ENCODE measurements around the gene USF2. TPM values are rescaled to one million over a fixed set of nuclear protein-coding genes. Genes with fewer than 3 reads are reported as not detected.

Gene USF2
- total and polyA plus RNA-seq, 2 donors (not counting 1 experiment from before 2014, with no cell fraction given), result 53.8 to 74.9 TPM

- TF ChIP-seq EZH2 (IDR thresholded peaks at IDR 0.05; ENCODE audit: low read length, missing control alignments) (no peak), CTCF (conservative IDR thresholded peaks at IDR 0.05 in 1 of 2, IDR thresholded peaks at IDR 0.05 in 1 of 2; ENCODE audit: low read depth in 1 of 2, low read length in 2 of 2) (no peak)
- H3K36me3 ChIP-seq (ENCODE audit: control insufficient read depth, insufficient read depth, low read length), result no peaks in the 10 kb centered on the region
- no peaks in the 10 kb centered on the region for H3K27me3 ChIP-seq (ENCODE audit: control insufficient read depth, insufficient read depth, low read length)
- H3K4me1 ChIP-seq (ENCODE audit: control insufficient read depth, extremely low read depth, insufficient read depth, low read length), result no peaks in the 10 kb centered on the region
- no peaks in the 10 kb centered on the region for H3K9me3 ChIP-seq (ENCODE audit: control insufficient read depth, insufficient read depth, low read depth, low read length)
- no peaks in the 10 kb centered on the region for H3K79me2 ChIP-seq (ENCODE audit: control insufficient read depth, insufficient read depth, low read length)
- no peak for DNase-seq (ENCODE audit: low read depth in 2 of 2)
- no peaks in the 10 kb centered on the region for H4K20me1 ChIP-seq (ENCODE audit: control insufficient read depth, extremely low read depth, insufficient read depth, low read length)
- no peak overlapping the region for H3K4me3 ChIP-seq (replicated peaks in 1 of 4; ENCODE audit: control extremely low read depth in 1 of 4, insufficient read depth in 1 of 4, low read depth in 3 of 4, low read length in 4 of 4)
- H2AFZ ChIP-seq (ENCODE audit: low read length), result no peak overlapping the region
- no peak overlapping the region for H3K9ac ChIP-seq (ENCODE audit: insufficient read depth, low read length)
- no peak overlapping the region for H3K4me2 ChIP-seq (ENCODE audit: extremely low read depth, insufficient read depth, low read length)
- no peak overlapping the region for H3K27ac ChIP-seq (ENCODE audit: insufficient read depth, low read length)
Measured at GRCh38 chr19:35240327-35240726, 28.4 kb upstream of the USF2 start.

GRCh38 chr19:35241417-35241816, 27.3 kb upstream of the USF2 start:
- Histone ChIP-seq H3K4me2 (ENCODE audit: extremely low read depth, insufficient read depth, low read length) (no peak overlapping the region), H3K4me3 (replicated peaks in 1 of 4; ENCODE audit: control extremely low read depth in 1 of 4, insufficient read depth in 1 of 4, low read depth in 3 of 4, low read length in 4 of 4) (no peak overlapping the region), H3K36me3 (ENCODE audit: control insufficient read depth, insufficient read depth, low read length) (no peaks in the 10 kb centered on the region), H3K79me2 (ENCODE audit: control insufficient read depth, insufficient read depth, low read length) (no peaks in the 10 kb centered on the region), H3K27me3 (ENCODE audit: control insufficient read depth, insufficient read depth, low read length) (peaks cover 3% of the 10 kb centered on the region), H3K9ac (ENCODE audit: insufficient read depth, low read length) (no peak overlapping the region), H3K9me3 (ENCODE audit: control insufficient read depth, insufficient read depth, low read depth, low read length) (no peaks in the 10 kb centered on the region), H3K4me1 (ENCODE audit: control insufficient read depth, extremely low read depth, insufficient read depth, low read length) (no peaks in the 10 kb centered on the region), H3K27ac (ENCODE audit: insufficient read depth, low read length) (no peak overlapping the region), H2AFZ (ENCODE audit: low read length) (no peak overlapping the region), H4K20me1 (ENCODE audit: control insufficient read depth, extremely low read depth, insufficient read depth, low read length) (no peaks in the 10 kb centered on the region)
- DNase-seq (ENCODE audit: low read depth in 2 of 2), result no peak
- TF ChIP-seq EZH2 (IDR thresholded peaks at IDR 0.05; ENCODE audit: low read length, missing control alignments), result no peak
- TF ChIP-seq CTCF (conservative IDR thresholded peaks at IDR 0.05 in 1 of 2, IDR thresholded peaks at IDR 0.05 in 1 of 2; ENCODE audit: low read depth in 1 of 2, low read length in 2 of 2), result no peak

GRCh38 chr19:35246466-35247092, 22.2 kb upstream of the USF2 start:
- H4K20me1 ChIP-seq (ENCODE audit: control insufficient read depth, extremely low read depth, insufficient read depth, low read length), result no peaks in the 10 kb centered on the region
- no peaks in the 10 kb centered on the region for H3K79me2 ChIP-seq (ENCODE audit: control insufficient read depth, insufficient read depth, low read length)
- no peak overlapping the region for H3K4me3 ChIP-seq (replicated peaks in 1 of 4; ENCODE audit: control extremely low read depth in 1 of 4, insufficient read depth in 1 of 4, low read depth in 3 of 4, low read length in 4 of 4)
- H3K27ac ChIP-seq (ENCODE audit: insufficient read depth, low read length), result no peak overlapping the region
- H3K4me1 ChIP-seq (ENCODE audit: control insufficient read depth, extremely low read depth, insufficient read depth, low read length), result no peaks in the 10 kb centered on the region
- H2AFZ ChIP-seq (ENCODE audit: low read length), result no peak overlapping the region
- TF ChIP-seq EZH2 (IDR thresholded peaks at IDR 0.05; ENCODE audit: low read length, missing control alignments), result no peak
- TF ChIP-seq CTCF (conservative IDR thresholded peaks at IDR 0.05 in 1 of 2, IDR thresholded peaks at IDR 0.05 in 1 of 2; ENCODE audit: low read depth in 1 of 2, low read length in 2 of 2), result no peak
- H3K27me3 ChIP-seq (ENCODE audit: control insufficient read depth, insufficient read depth, low read length), result peaks cover 23% of the 10 kb centered on the region
- no peaks in the 10 kb centered on the region for H3K36me3 ChIP-seq (ENCODE audit: control insufficient read depth, insufficient read depth, low read length)
- no peaks in the 10 kb centered on the region for H3K9me3 ChIP-seq (ENCODE audit: control insufficient read depth, insufficient read depth, low read depth, low read length)
- no peak overlapping the region for H3K9ac ChIP-seq (ENCODE audit: insufficient read depth, low read length)
- no peak overlapping the region for H3K4me2 ChIP-seq (ENCODE audit: extremely low read depth, insufficient read depth, low read length)
- no peak for DNase-seq (ENCODE audit: low read depth in 2 of 2)
